ENCODE measurements around the gene EIF4G3. TPM values are rescaled to one million over a fixed set of nuclear protein-coding genes. Genes with fewer than 3 reads are reported as not detected.
"Not testable (repeated sequence)": the region's sequence is repeated elsewhere in the genome, so short reads cannot be mapped to it uniquely, and the experiment has no call there.

EIF4G3 gene
- polyA plus RNA-seq, 1 donor (not counting 4 experiments of a cell fraction or from before 2014, with no cell fraction given) = 44.6 TPM

- Histone ChIP-seq H3K4me2 (ENCODE audit: control insufficient read depth, extremely low read depth, insufficient read depth, low read depth, low read length) (no peak overlapping the region), H3K4me1 (ENCODE audit: control insufficient read depth, extremely low read depth, insufficient read depth, low read length) (no peaks in the 10 kb centered on the region), H3K27ac (ENCODE audit: control insufficient read depth, insufficient read depth, low read length) (no peak overlapping the region), H3K36me3 (ENCODE audit: control insufficient read depth in 2 of 2, extremely low read depth in 1 of 2, insufficient read depth in 2 of 2, low read length in 2 of 2) (no peaks in the 10 kb centered on the region), H2AFZ (ENCODE audit: control insufficient read depth, low read length) (no peak overlapping the region), H3K9me1 (ENCODE audit: control insufficient read depth, extremely low read depth, insufficient read depth, low read length) (no peaks in the 10 kb centered on the region), H3K27me3 (ENCODE audit: control insufficient read depth, extremely low read depth, insufficient read depth, low read length) (no peaks in the 10 kb centered on the region), H3K79me2 (ENCODE audit: control insufficient read depth, insufficient read depth, low read length) (no peaks in the 10 kb centered on the region), H3K9me3 (ENCODE audit: control insufficient read depth, low read depth, low read length) (no peaks in the 10 kb centered on the region), H3K4me3 (ENCODE audit: control insufficient read depth in 2 of 3, extremely low read depth in 1 of 3, insufficient read depth in 2 of 3, low read depth in 1 of 3, low read length in 3 of 3) (no peak overlapping the region), H3K9ac (ENCODE audit: control insufficient read depth, extremely low read depth, insufficient read depth, low read length) (no peak overlapping the region), H4K20me1 (ENCODE audit: control insufficient read depth, extremely low read depth, insufficient read depth, low read length) (no peaks in the 10 kb centered on the region)
- TF ChIP-seq EZH2 (IDR thresholded peaks at IDR 0.05; ENCODE audit: low read length) = no peak
- no peak for TF ChIP-seq CTCF (optimal IDR thresholded peaks at IDR 0.05 in 1 of 3, IDR thresholded peaks at IDR 0.05 in 1 of 3, conservative IDR thresholded peaks at IDR 0.05 in 1 of 3; ENCODE audit: extremely low read depth in 1 of 3, insufficient read depth in 2 of 3, low read length in 3 of 3)
- DNase-seq (ENCODE audit: low read depth, low spot score) (no peak), FAIRE-seq (no peak)
- dilution Hi-C loops (cut with MboI; ENCODE audit: extremely low pct_ligation_motif_present, low sequenced_read_pairs) = no loop called here
These were observed 35.4 kb upstream of the EIF4G3 start for GRCh38 chr1:21212126-21212525.

- H3K9me1 ChIP-seq (ENCODE audit: control insufficient read depth, extremely low read depth, insufficient read depth, low read length); DNase-seq (ENCODE audit: low read depth, low spot score); H2AFZ ChIP-seq (ENCODE audit: control insufficient read depth, low read length); H3K9me3 ChIP-seq (ENCODE audit: control insufficient read depth, low read depth, low read length); H3K4me1 ChIP-seq (ENCODE audit: control insufficient read depth, extremely low read depth, insufficient read depth, low read length); dilution Hi-C loops (cut with MboI; ENCODE audit: extremely low pct_ligation_motif_present, low sequenced_read_pairs); H3K9ac ChIP-seq (ENCODE audit: control insufficient read depth, extremely low read depth, insufficient read depth, low read length); H3K4me3 ChIP-seq (ENCODE audit: control insufficient read depth in 2 of 3, extremely low read depth in 1 of 3, insufficient read depth in 2 of 3, low read depth in 1 of 3, low read length in 3 of 3); H4K20me1 ChIP-seq (ENCODE audit: control insufficient read depth, extremely low read depth, insufficient read depth, low read length); H3K27ac ChIP-seq (ENCODE audit: control insufficient read depth, insufficient read depth, low read length); H3K79me2 ChIP-seq (ENCODE audit: control insufficient read depth, insufficient read depth, low read length); H3K4me2 ChIP-seq (ENCODE audit: control insufficient read depth, extremely low read depth, insufficient read depth, low read depth, low read length); H3K27me3 ChIP-seq (ENCODE audit: control insufficient read depth, extremely low read depth, insufficient read depth, low read length); H3K36me3 ChIP-seq (ENCODE audit: control insufficient read depth in 2 of 2, extremely low read depth in 1 of 2, insufficient read depth in 2 of 2, low read length in 2 of 2); FAIRE-seq: not testable (repeated sequence)
These were observed 31.5 kb upstream of the EIF4G3 start for GRCh38 chr1:21208137-21208700.

GRCh38 chr1:21206117-21206516, 29.4 kb upstream of the EIF4G3 start:
- dilution Hi-C loops (cut with MboI; ENCODE audit: extremely low pct_ligation_motif_present, low sequenced_read_pairs) = no loop called here
- TF ChIP-seq EZH2 (IDR thresholded peaks at IDR 0.05; ENCODE audit: low read length) = no peak
- no peak for TF ChIP-seq CTCF (optimal IDR thresholded peaks at IDR 0.05 in 1 of 3, IDR thresholded peaks at IDR 0.05 in 1 of 3, conservative IDR thresholded peaks at IDR 0.05 in 1 of 3; ENCODE audit: extremely low read depth in 1 of 3, insufficient read depth in 2 of 3, low read length in 3 of 3)

More at GRCh38 chr1:21206117-21206516, 29.4 kb upstream of the EIF4G3 start:
- no peak overlapping the region for H2AFZ ChIP-seq (ENCODE audit: control insufficient read depth, low read length)
- H4K20me1 ChIP-seq (ENCODE audit: control insufficient read depth, extremely low read depth, insufficient read depth, low read length) = no peaks in the 10 kb centered on the region
- no peaks in the 10 kb centered on the region for H3K36me3 ChIP-seq (ENCODE audit: control insufficient read depth in 2 of 2, extremely low read depth in 1 of 2, insufficient read depth in 2 of 2, low read length in 2 of 2)
- no peak overlapping the region for H3K9ac ChIP-seq (ENCODE audit: control insufficient read depth, extremely low read depth, insufficient read depth, low read length)
- H3K27me3 ChIP-seq (ENCODE audit: control insufficient read depth, extremely low read depth, insufficient read depth, low read length) = no peaks in the 10 kb centered on the region
- FAIRE-seq (peak; percentile 87), DNase-seq (ENCODE audit: low read depth, low spot score) (no peak)
- H3K4me1 ChIP-seq (ENCODE audit: control insufficient read depth, extremely low read depth, insufficient read depth, low read length) = peaks cover 6% of the 10 kb centered on the region
- H3K9me1 ChIP-seq (ENCODE audit: control insufficient read depth, extremely low read depth, insufficient read depth, low read length) = no peaks in the 10 kb centered on the region
- H3K79me2 ChIP-seq (ENCODE audit: control insufficient read depth, insufficient read depth, low read length) = no peaks in the 10 kb centered on the region
- H3K9me3 ChIP-seq (ENCODE audit: control insufficient read depth, low read depth, low read length) = no peaks in the 10 kb centered on the region
- H3K4me2 ChIP-seq (ENCODE audit: control insufficient read depth, extremely low read depth, insufficient read depth, low read depth, low read length) = no peak overlapping the region
- H3K27ac ChIP-seq (ENCODE audit: control insufficient read depth, insufficient read depth, low read length) = no peak overlapping the region
- H3K4me3 ChIP-seq (ENCODE audit: control insufficient read depth in 2 of 3, extremely low read depth in 1 of 3, insufficient read depth in 2 of 3, low read depth in 1 of 3, low read length in 3 of 3) = no peak overlapping the region
